Loucy (cell line): Measurements from ENCODE around the gene ANKFY1.

Experiments
- H2AFZ ChIP-seq: fragments of 200-600 bp; sonication (generic); 2 replicates; pipeline ENCODE4 v1.6.0; 2016; ENCODE audit warnings: antibody characterized with exemption, mild to moderate bottlenecking, low read length, moderate library complexity
- H3F3A ChIP-seq: fragments of 200-600 bp; 2 replicates; pipeline ENCODE4 v1.6.0; 2016; ENCODE audit warnings: antibody characterized with exemption, low read depth, mild to moderate bottlenecking
- H3K27me3 ChIP-seq: fragments of 200-600 bp; sonication (generic); 2 replicates; pipeline ENCODE4 v1.6.1; 2014; ENCODE audit warnings: low read length, mild to moderate bottlenecking; ENCODE audit not compliant: insufficient read depth, poor library complexity, severe bottlenecking
- H3K36me3 ChIP-seq: fragments of 200-600 bp; sonication (generic); 2 replicates; pipeline ENCODE4 v1.6.1; 2016; ENCODE audit warnings: low read length; ENCODE audit not compliant: insufficient read depth
- H3K4me1 ChIP-seq: fragments of 200-600 bp; sonication (generic); 2 replicates; pipeline ENCODE4 v1.5.1; 2014; ENCODE audit warnings: low read length, mild to moderate bottlenecking; ENCODE audit not compliant: insufficient read depth, poor library complexity, severe bottlenecking
- H3K4me2 ChIP-seq: fragments of 200-600 bp; sonication (generic); 2 replicates; pipeline ENCODE4 v1.6.0; 2014; ENCODE audit warnings: antibody characterized with exemption, low read length, low read depth, mild to moderate bottlenecking; ENCODE audit not compliant: poor library complexity, severe bottlenecking
- H3K4me3 ChIP-seq: fragments of 200-600 bp; sonication (generic); 2 replicates; pipeline ENCODE4 v1.5.1; 2014; ENCODE audit warnings: low read length, mild to moderate bottlenecking, mixed read lengths; ENCODE audit not compliant: poor library complexity, severe bottlenecking
- H3K79me2 ChIP-seq: fragments of 200-600 bp; sonication (generic); 2 replicates; pipeline ENCODE4 v1.6.1; 2014; ENCODE audit warnings: low read length; ENCODE audit not compliant: insufficient read depth
- H3K9ac ChIP-seq: fragments of 200-600 bp; sonication (generic); 2 replicates; pipeline ENCODE4 v1.6.0; 2014; ENCODE audit warnings: mild to moderate bottlenecking, low read depth, low read length, moderate library complexity; ENCODE audit not compliant: poor library complexity, severe bottlenecking
- H3K9me2 ChIP-seq: fragments of 200-600 bp; sonication (generic); replicated peaks from 2 replicates; pipeline ENCODE4 v1.6.1; 2016; ENCODE audit warnings: low read depth, low read length, mixed read lengths
- H3K9me3 ChIP-seq: fragments of 200-600 bp; sonication (generic); 2 replicates; pipeline ENCODE4 v1.6.1; 2014; ENCODE audit warnings: mild to moderate bottlenecking, antibody characterized with exemption, low read length, low read depth; ENCODE audit not compliant: insufficient read depth
- H4K20me1 ChIP-seq: fragments of 200-600 bp; sonication (generic); 2 replicates; pipeline ENCODE4 v1.6.0; 2014; ENCODE audit warnings: antibody characterized with exemption, low read length, mild to moderate bottlenecking; ENCODE audit not compliant: insufficient read depth, poor library complexity, severe bottlenecking
- CTCF ChIP-seq: fragments of 200-600 bp; sonication (generic); conservative IDR thresholded peaks from 2 replicates; pipeline ENCODE4 v1.5.1; 2014; ENCODE audit warnings: mild to moderate bottlenecking, antibody characterized with exemption, low read length
- EZH2phosphoT487 ChIP-seq: fragments of 200-600 bp; IDR thresholded peaks from 2 replicates; pipeline ENCODE4 v1.6.1; 2018; ENCODE audit warnings: antibody characterized with exemption, mild to moderate bottlenecking, moderate library complexity, borderline replicate concordance

The ANKFY1 gene

GRCh38 chr17:4221163-4221562 is 42.6 kb downstream of the ANKFY1 start:
- no peak overlapping the region for H3K9ac ChIP-seq
- TF ChIP-seq EZH2phosphoT487 (no peak), CTCF (no peak)
- no peaks in the 10 kb centered on the region for H3K79me2 ChIP-seq
- peaks cover 23% of the 10 kb centered on the region; the same call in 1 of the 2 replicates for H3K36me3 ChIP-seq
- H3K9me2 ChIP-seq, result no peaks in the 10 kb centered on the region
- no peak overlapping the region for H3K4me2 ChIP-seq
- H2AFZ ChIP-seq, result no peak overlapping the region
- H4K20me1 ChIP-seq, result no peaks in the 10 kb centered on the region
- no peak overlapping the region for H3K4me3 ChIP-seq
- H3K4me1 ChIP-seq, result no peaks in the 10 kb centered on the region
- no peaks in the 10 kb centered on the region for H3K9me3 ChIP-seq
- 0 out of 2 replicates have a peak, but pooled peaks cover 2% of the 10 kb centered on the region for H3F3A ChIP-seq
- H3K27me3 ChIP-seq, result no peaks in the 10 kb centered on the region

GRCh38 chr17:4220655-4221054 is 43.1 kb downstream of the ANKFY1 start:
- Histone ChIP-seq H3K79me2 (no peaks in the 10 kb centered on the region), H3K9me2 (no peaks in the 10 kb centered on the region), H4K20me1 (no peaks in the 10 kb centered on the region), H2AFZ (no peak overlapping the region), H3K27me3 (no peaks in the 10 kb centered on the region), H3K4me1 (no peaks in the 10 kb centered on the region), H3K36me3 (peaks cover 26% of the 10 kb centered on the region; the same call in 1 of the 2 replicates), H3K4me3 (no peak overlapping the region), H3F3A (0 out of 2 replicates have a peak, but pooled peaks cover 2% of the 10 kb centered on the region), H3K9me3 (no peaks in the 10 kb centered on the region), H3K9ac (no peak overlapping the region), H3K4me2 (no peak overlapping the region)
- TF ChIP-seq CTCF (no peak), EZH2phosphoT487 (no peak)

- Histone ChIP-seq H3K4me3 (no peak overlapping the region), H3K9ac (no peak overlapping the region), H3F3A (0 out of 2 replicates have a peak, but pooled peaks cover 2% of the 10 kb centered on the region), H3K4me2 (no peak overlapping the region), H3K36me3 (peaks cover 29% of the 10 kb centered on the region; the same call in 1 of the 2 replicates), H3K9me2 (no peaks in the 10 kb centered on the region), H3K9me3 (no peaks in the 10 kb centered on the region), H3K79me2 (no peaks in the 10 kb centered on the region; the same call in 1 of the 2 replicates), H4K20me1 (no peaks in the 10 kb centered on the region), H2AFZ (no peak overlapping the region), H3K4me1 (no peaks in the 10 kb centered on the region), H3K27me3 (no peaks in the 10 kb centered on the region)
- TF ChIP-seq CTCF (no peak), EZH2phosphoT487 (no peak)
Measured at GRCh38 chr17:4219241-4219640, 44.5 kb downstream of the ANKFY1 start.
